Panc1 (cell line): Measurements from ENCODE around the gene NAV1. TPM values are rescaled to one million over a fixed set of nuclear protein-coding genes. Genes with fewer than 3 reads are reported as not detected.

Experiments used
- ATAC-seq: fragments of 200-7000 bp; cut with Tn5 transposase; 2 replicates; pipeline ENCODE4 v1.9.1; 2020; ENCODE audit warnings: mild to moderate bottlenecking, moderate library complexity
- BruUV-seq: library from RNA; stranded (reverse); fragments of 400-500 nt; replicated peaks from 2 replicates; lab custom pipeline; 2021; lab: Mats Ljungman, UMichigan
- CTCF ChIA-PET: fragments of 300-600 bp; sonication (Branson Sonifier 250); formaldehyde crosslinking; loops from one replicate; lab custom pipeline; 2022; ENCODE audit warnings: antibody characterized with exemption; lab: Charles Lee
- POLR2A ChIA-PET: fragments of 300-600 bp; sonication (Branson Sonifier 250); formaldehyde crosslinking; loops from one replicate; lab custom pipeline; 2022; ENCODE audit warnings: antibody characterized with exemption; lab: Charles Lee
- DNase-seq: peaks from one replicate; pipeline ENCODE4 v3.0.0-alpha.2; 2010; ENCODE audit warnings: low read depth, low spot score
- H3K27ac ChIP-seq: 2 replicates; pipeline ENCODE4 v1.5.1; 2011; ENCODE audit warnings: mild to moderate bottlenecking, low read length, inconsistent platforms
- H3K27me3 ChIP-seq: fragments of 200-500 bp; sonication (Bioruptor generic); 2 replicates; pipeline ENCODE4 v1.6.0; 2014; ENCODE audit warnings: low read length, inconsistent platforms; ENCODE audit not compliant: control insufficient read depth, insufficient read depth
- H3K36me3 ChIP-seq: fragments of 200-500 bp; sonication (Bioruptor generic); 2 replicates; pipeline ENCODE4 v1.5.1; 2014; ENCODE audit warnings: inconsistent platforms, mild to moderate bottlenecking, low read length, moderate library complexity; ENCODE audit not compliant: control insufficient read depth, insufficient read depth
- H3K4me1 ChIP-seq: 2 replicates; pipeline ENCODE4 v1.5.1; 2011; ENCODE audit warnings: inconsistent platforms, mild to moderate bottlenecking, low read length, moderate library complexity; ENCODE audit not compliant: control insufficient read depth, insufficient read depth
- H3K4me3 ChIP-seq, 2 experiments: 2 replicates each; pipeline ENCODE4 v1.5.1; 2011 to 2012; ENCODE audit warnings: low read depth in 2 of 2, low read length in 2 of 2, mild to moderate bottlenecking in 2 of 2, inconsistent platforms in 1 of 2, moderate library complexity in 1 of 2
- H3K9me3 ChIP-seq: fragments of 200-500 bp; sonication (Bioruptor generic); 2 replicates; pipeline ENCODE4 v1.5.1; 2014; ENCODE audit warnings: low read depth, mild to moderate bottlenecking, inconsistent platforms, low read length, moderate library complexity; ENCODE audit not compliant: control insufficient read depth, insufficient read depth
- POLR2AphosphoS5 ChIP-seq: IDR thresholded peaks from 2 replicates; pipeline ENCODE4 v1.6.1; 2012; ENCODE audit warnings: mild to moderate bottlenecking, low read depth, low read length, moderate library complexity
- SIN3A ChIP-seq: IDR thresholded peaks from 2 replicates; pipeline ENCODE4 v1.6.1; 2012; ENCODE audit warnings: low read depth, mild to moderate bottlenecking, low read length, moderate library complexity, borderline replicate concordance; ENCODE audit not compliant: insufficient read depth
- TCF7L2 ChIP-seq: IDR thresholded peaks from 2 replicates; pipeline ENCODE4 v1.6.1; 2011; ENCODE audit warnings: mild to moderate bottlenecking, low read depth, low read length, inconsistent platforms
- in situ Hi-C: cut with HindIII; loops from 2 replicates; pipeline ENCODE4 v1.10.0; 2016; ENCODE audit warnings: low sequenced_read_pairs, low pct_unique_long_range_greater_than_20kb
- intact Hi-C: fragments of 100-400 bp; cut with micrococcal nuclease; formaldehyde crosslinking; loops from one replicate; pipeline ENCODE4 v1.10.0; 2022; ENCODE audit not compliant: unreplicated experiment
- total RNA-seq: library from RNA; stranded (reverse); gene quantifications from one replicate; pipeline ENCODE4 v1.2.1, GENCODE V29; 2021; ENCODE audit not compliant: unreplicated experiment
- TF ChIP-seq, protein P1 (sequence below): fragments of 450-650 bp; IDR thresholded peaks from 2 replicates; pipeline ENCODE4 v1.5.1; 2017; ENCODE audit warnings: mild to moderate bottlenecking
- TF ChIP-seq, protein P2 (sequence below), 2 experiments: IDR thresholded peaks; 2 replicates each; pipeline ENCODE4 v1.6.1; 2011 to 2012; ENCODE audit warnings: low read depth in 2 of 2, control low read depth in 1 of 2, low read length in 1 of 2, mild to moderate bottlenecking in 1 of 2, moderate library complexity in 1 of 2; ENCODE audit not compliant: insufficient read depth in 1 of 2

Gene NAV1
- total RNA-seq, 1 experiment from 2014 or later = 29.0 TPM

GRCh38 chr1:201525193-201525778, 13.6 kb upstream of the NAV1 start:
- ChIA-PET POLR2A (interaction anchor here (0.5 kb wide), 1 partner anchor 27 kb away, joined by 3 read pairs; no protein-coding TSS in a partner anchor), CTCF (no interaction called here)
- ATAC-seq (no peak), DNase-seq (no peak)
- Histone ChIP-seq H3K27me3 (no peaks in the 10 kb centered on the region), H3K9me3 (no peaks in the 10 kb centered on the region), H3K27ac (no peak overlapping the region), H3K4me1 (no peaks in the 10 kb centered on the region), H3K4me3 (no peak overlapping the region), H3K36me3 (no peaks in the 10 kb centered on the region)
- no TSS peak for BruUV-seq
- in situ Hi-C loops (no loop called here), intact Hi-C loops (no loop called here)
- no peak for TF ChIP-seq POLR2AphosphoS5
- no peak for TF ChIP-seq SIN3A
- TF ChIP-seq TCF7L2 = no peak
- TF ChIP-seq, protein P1, sequence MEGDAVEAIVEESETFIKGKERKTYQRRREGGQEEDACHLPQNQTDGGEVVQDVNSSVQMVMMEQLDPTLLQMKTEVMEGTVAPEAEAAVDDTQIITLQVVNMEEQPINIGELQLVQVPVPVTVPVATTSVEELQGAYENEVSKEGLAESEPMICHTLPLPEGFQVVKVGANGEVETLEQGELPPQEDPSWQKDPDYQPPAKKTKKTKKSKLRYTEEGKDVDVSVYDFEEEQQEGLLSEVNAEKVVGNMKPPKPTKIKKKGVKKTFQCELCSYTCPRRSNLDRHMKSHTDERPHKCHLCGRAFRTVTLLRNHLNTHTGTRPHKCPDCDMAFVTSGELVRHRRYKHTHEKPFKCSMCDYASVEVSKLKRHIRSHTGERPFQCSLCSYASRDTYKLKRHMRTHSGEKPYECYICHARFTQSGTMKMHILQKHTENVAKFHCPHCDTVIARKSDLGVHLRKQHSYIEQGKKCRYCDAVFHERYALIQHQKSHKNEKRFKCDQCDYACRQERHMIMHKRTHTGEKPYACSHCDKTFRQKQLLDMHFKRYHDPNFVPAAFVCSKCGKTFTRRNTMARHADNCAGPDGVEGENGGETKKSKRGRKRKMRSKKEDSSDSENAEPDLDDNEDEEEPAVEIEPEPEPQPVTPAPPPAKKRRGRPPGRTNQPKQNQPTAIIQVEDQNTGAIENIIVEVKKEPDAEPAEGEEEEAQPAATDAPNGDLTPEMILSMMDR = no peak
- TF ChIP-seq, protein P2, sequence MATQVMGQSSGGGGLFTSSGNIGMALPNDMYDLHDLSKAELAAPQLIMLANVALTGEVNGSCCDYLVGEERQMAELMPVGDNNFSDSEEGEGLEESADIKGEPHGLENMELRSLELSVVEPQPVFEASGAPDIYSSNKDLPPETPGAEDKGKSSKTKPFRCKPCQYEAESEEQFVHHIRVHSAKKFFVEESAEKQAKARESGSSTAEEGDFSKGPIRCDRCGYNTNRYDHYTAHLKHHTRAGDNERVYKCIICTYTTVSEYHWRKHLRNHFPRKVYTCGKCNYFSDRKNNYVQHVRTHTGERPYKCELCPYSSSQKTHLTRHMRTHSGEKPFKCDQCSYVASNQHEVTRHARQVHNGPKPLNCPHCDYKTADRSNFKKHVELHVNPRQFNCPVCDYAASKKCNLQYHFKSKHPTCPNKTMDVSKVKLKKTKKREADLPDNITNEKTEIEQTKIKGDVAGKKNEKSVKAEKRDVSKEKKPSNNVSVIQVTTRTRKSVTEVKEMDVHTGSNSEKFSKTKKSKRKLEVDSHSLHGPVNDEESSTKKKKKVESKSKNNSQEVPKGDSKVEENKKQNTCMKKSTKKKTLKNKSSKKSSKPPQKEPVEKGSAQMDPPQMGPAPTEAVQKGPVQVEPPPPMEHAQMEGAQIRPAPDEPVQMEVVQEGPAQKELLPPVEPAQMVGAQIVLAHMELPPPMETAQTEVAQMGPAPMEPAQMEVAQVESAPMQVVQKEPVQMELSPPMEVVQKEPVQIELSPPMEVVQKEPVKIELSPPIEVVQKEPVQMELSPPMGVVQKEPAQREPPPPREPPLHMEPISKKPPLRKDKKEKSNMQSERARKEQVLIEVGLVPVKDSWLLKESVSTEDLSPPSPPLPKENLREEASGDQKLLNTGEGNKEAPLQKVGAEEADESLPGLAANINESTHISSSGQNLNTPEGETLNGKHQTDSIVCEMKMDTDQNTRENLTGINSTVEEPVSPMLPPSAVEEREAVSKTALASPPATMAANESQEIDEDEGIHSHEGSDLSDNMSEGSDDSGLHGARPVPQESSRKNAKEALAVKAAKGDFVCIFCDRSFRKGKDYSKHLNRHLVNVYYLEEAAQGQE (IDR thresholded peaks at IDR 0.05; ENCODE audit: insufficient read depth in 1 of 2, low read depth in 2 of 2, low read length in 1 of 2) = no peak

DNA sequence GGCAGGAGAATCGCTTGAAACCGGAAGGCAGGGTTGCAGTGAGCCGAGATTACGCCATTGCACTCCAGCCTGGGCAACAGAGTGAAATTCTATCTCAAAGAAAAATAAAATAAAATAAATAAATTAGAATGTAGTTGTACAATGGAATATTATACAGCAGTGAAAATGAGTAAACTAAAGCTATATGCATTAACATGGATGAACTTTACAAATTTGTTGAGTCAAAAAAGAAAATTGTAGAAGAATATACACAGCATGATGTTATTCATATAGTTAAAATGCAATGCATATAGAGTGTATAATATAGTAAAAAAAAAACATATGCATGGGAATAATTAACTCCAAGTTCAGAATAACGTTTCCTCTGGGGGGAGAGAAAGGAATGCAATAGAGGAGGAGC, 11.0 kb upstream of the NAV1 start:
- CTCF ChIA-PET = no interaction called here

More for the DNA sequence above, 11.0 kb upstream of the NAV1 start:
- BruUV-seq = no TSS peak
- DNase-seq (no peak), ATAC-seq (no peak)
- POLR2A ChIA-PET = no interaction called here
- no peaks in the 10 kb centered on the region for H3K4me1 ChIP-seq
- no peaks in the 10 kb centered on the region for H3K36me3 ChIP-seq
- intact Hi-C loops (no loop called here), in situ Hi-C loops (no loop called here)
- H3K4me3 ChIP-seq = no peak overlapping the region
- no peaks in the 10 kb centered on the region for H3K27me3 ChIP-seq
- no peak overlapping the region for H3K27ac ChIP-seq
- H3K9me3 ChIP-seq = no peaks in the 10 kb centered on the region
- no peak for TF ChIP-seq TCF7L2
- TF ChIP-seq POLR2AphosphoS5 = no peak
- TF ChIP-seq, protein P2 (IDR thresholded peaks at IDR 0.05; ENCODE audit: insufficient read depth in 1 of 2, low read depth in 2 of 2, low read length in 1 of 2) = no peak
- TF ChIP-seq SIN3A = no peak
- TF ChIP-seq, protein P1 = no peak
